ENCODE data around the gene RPP14. TPM values are rescaled to one million over a fixed set of nuclear protein-coding genes. Genes with fewer than 3 reads are reported as not detected.

Gene RPP14
- total and polyA plus RNA-seq, 2 experiments from 2014 or later = 11.7 to 18.6 TPM

DNA sequence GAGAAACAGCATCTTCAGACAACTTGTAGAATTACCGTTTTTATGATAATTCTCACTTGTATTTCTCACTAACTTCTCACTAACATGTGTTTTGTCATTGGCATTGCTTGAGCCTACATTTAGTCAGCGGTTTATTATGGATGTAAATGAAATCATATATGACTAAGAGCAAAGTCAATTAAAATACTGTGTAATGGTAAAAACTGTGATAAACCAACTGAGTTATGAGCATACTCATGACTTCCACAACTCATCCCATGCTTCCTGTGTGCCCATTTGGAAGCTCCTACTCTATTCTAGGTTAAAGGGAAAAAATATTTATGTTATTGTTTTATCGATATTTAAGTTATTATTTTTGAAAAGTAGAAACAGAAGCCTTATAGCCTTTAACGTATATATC, 39.4 kb downstream of the RPP14 start:
- Histone ChIP-seq H2AFZ (no peak overlapping the region), H3K4me1 (ENCODE audit: insufficient read depth) (no peaks in the 10 kb centered on the region), H3K4me2 (no peak overlapping the region), H4K20me1 (replicated peaks; ENCODE audit: insufficient read depth) (no peaks in the 10 kb centered on the region), H3K4me3 (no peak overlapping the region), H3K36me3 (ENCODE audit: insufficient read depth) (no peaks in the 10 kb centered on the region), H3F3A (replicated peaks; ENCODE audit: low read depth) (no peaks in the 10 kb centered on the region), H3K27me3 (ENCODE audit: insufficient read depth) (no peaks in the 10 kb centered on the region), H3K27ac (ENCODE audit: low read depth) (no peak overlapping the region), H3K79me2 (replicated peaks; ENCODE audit: insufficient read depth) (no peaks in the 10 kb centered on the region), H3K9me2 (ENCODE audit: insufficient read depth) (no peaks in the 10 kb centered on the region)
- DNase-seq (ENCODE audit: low spot score) (no peak), ATAC-seq (no peak)
- H3K36me3 Mint-ChIP-seq (ENCODE audit: low read depth) = no peaks in the 10 kb centered on the region
- H3K4me3 Mint-ChIP-seq = no peak overlapping the region
- no peak for TF ChIP-seq EZH2 (IDR thresholded peaks at IDR 0.05; ENCODE audit: low read depth, unreplicated experiment)
- no peak for TF ChIP-seq NANOG (IDR thresholded peaks at IDR 0.05; ENCODE audit: borderline replicate concordance)
- no peak overlapping the region for H3K27ac Mint-ChIP-seq
- H3K4me1 Mint-ChIP-seq = no peaks in the 10 kb centered on the region
- no peaks in the 10 kb centered on the region for H3K9me3 Mint-ChIP-seq
- no peaks in the 10 kb centered on the region for H3K27me3 Mint-ChIP-seq (ENCODE audit: insufficient read depth, low read depth, poor library complexity)

DNA sequence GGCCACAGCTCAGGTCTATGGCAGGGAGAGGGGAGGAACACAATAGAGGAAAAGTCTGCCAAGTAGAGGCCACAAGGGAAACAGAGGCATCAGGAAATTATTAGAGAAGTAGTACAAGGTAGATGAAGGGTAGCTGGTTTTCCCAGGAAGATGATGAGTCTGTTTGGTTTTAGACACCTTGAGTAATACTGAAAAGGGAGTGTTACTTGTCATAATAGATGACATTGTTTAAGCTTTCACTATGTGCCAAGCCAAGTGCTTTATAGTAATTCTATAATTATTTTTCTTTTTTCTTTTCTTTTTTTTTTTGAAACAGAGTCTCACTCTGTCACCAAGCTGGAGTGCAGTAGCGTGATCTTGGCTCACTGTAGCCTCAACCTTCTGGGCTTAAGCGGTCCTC, 40.3 kb downstream of the RPP14 start:
- DNase-seq (ENCODE audit: low spot score) (no peak), ATAC-seq (no peak)
- Histone ChIP-seq H3K79me2 (replicated peaks; ENCODE audit: insufficient read depth) (no peaks in the 10 kb centered on the region), H3K4me2 (no peak overlapping the region), H3K9me2 (ENCODE audit: insufficient read depth) (no peaks in the 10 kb centered on the region), H3K4me1 (ENCODE audit: insufficient read depth) (no peaks in the 10 kb centered on the region), H3K36me3 (ENCODE audit: insufficient read depth) (no peaks in the 10 kb centered on the region), H3K27me3 (ENCODE audit: insufficient read depth) (no peaks in the 10 kb centered on the region), H3F3A (replicated peaks; ENCODE audit: low read depth) (no peaks in the 10 kb centered on the region), H3K4me3 (no peak overlapping the region), H4K20me1 (replicated peaks; ENCODE audit: insufficient read depth) (no peaks in the 10 kb centered on the region), H2AFZ (no peak overlapping the region), H3K27ac (ENCODE audit: low read depth) (no peak overlapping the region)
- Mint-ChIP-seq H3K9me3 (no peaks in the 10 kb centered on the region), H3K4me3 (no peak overlapping the region), H3K27ac (no peak overlapping the region), H3K4me1 (no peaks in the 10 kb centered on the region), H3K36me3 (ENCODE audit: low read depth) (no peaks in the 10 kb centered on the region), H3K27me3 (ENCODE audit: insufficient read depth, low read depth, poor library complexity) (peaks cover 2% of the 10 kb centered on the region)
- no peak for TF ChIP-seq POLR2AphosphoS5 (IDR thresholded peaks at IDR 0.05; ENCODE audit: low read depth)
- TF ChIP-seq, protein P1, sequence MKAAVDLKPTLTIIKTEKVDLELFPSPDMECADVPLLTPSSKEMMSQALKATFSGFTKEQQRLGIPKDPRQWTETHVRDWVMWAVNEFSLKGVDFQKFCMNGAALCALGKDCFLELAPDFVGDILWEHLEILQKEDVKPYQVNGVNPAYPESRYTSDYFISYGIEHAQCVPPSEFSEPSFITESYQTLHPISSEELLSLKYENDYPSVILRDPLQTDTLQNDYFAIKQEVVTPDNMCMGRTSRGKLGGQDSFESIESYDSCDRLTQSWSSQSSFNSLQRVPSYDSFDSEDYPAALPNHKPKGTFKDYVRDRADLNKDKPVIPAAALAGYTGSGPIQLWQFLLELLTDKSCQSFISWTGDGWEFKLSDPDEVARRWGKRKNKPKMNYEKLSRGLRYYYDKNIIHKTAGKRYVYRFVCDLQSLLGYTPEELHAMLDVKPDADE (IDR thresholded peaks at IDR 0.05) = no peak
- TF ChIP-seq JUNB (IDR thresholded peaks at IDR 0.05; ENCODE audit: unreplicated experiment) = no peak
- TF ChIP-seq ZNF114 (CRISPR knock-in tag; IDR thresholded peaks at IDR 0.05) = no peak
- TF ChIP-seq EZH2phosphoT487 (IDR thresholded peaks at IDR 0.05; ENCODE audit: unreplicated experiment) = no peak
- no peak for TF ChIP-seq STAT1 (IDR thresholded peaks at IDR 0.05; ENCODE audit: unreplicated experiment)
- TF ChIP-seq, protein P2, sequence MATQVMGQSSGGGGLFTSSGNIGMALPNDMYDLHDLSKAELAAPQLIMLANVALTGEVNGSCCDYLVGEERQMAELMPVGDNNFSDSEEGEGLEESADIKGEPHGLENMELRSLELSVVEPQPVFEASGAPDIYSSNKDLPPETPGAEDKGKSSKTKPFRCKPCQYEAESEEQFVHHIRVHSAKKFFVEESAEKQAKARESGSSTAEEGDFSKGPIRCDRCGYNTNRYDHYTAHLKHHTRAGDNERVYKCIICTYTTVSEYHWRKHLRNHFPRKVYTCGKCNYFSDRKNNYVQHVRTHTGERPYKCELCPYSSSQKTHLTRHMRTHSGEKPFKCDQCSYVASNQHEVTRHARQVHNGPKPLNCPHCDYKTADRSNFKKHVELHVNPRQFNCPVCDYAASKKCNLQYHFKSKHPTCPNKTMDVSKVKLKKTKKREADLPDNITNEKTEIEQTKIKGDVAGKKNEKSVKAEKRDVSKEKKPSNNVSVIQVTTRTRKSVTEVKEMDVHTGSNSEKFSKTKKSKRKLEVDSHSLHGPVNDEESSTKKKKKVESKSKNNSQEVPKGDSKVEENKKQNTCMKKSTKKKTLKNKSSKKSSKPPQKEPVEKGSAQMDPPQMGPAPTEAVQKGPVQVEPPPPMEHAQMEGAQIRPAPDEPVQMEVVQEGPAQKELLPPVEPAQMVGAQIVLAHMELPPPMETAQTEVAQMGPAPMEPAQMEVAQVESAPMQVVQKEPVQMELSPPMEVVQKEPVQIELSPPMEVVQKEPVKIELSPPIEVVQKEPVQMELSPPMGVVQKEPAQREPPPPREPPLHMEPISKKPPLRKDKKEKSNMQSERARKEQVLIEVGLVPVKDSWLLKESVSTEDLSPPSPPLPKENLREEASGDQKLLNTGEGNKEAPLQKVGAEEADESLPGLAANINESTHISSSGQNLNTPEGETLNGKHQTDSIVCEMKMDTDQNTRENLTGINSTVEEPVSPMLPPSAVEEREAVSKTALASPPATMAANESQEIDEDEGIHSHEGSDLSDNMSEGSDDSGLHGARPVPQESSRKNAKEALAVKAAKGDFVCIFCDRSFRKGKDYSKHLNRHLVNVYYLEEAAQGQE (IDR thresholded peaks at IDR 0.05; ENCODE audit: unreplicated experiment) = no peak
- no peak for TF ChIP-seq NANOG (IDR thresholded peaks at IDR 0.05; ENCODE audit: borderline replicate concordance)
- TF ChIP-seq EZH2 (IDR thresholded peaks at IDR 0.05; ENCODE audit: low read depth, unreplicated experiment) = no peak
- TF ChIP-seq, protein P3, sequence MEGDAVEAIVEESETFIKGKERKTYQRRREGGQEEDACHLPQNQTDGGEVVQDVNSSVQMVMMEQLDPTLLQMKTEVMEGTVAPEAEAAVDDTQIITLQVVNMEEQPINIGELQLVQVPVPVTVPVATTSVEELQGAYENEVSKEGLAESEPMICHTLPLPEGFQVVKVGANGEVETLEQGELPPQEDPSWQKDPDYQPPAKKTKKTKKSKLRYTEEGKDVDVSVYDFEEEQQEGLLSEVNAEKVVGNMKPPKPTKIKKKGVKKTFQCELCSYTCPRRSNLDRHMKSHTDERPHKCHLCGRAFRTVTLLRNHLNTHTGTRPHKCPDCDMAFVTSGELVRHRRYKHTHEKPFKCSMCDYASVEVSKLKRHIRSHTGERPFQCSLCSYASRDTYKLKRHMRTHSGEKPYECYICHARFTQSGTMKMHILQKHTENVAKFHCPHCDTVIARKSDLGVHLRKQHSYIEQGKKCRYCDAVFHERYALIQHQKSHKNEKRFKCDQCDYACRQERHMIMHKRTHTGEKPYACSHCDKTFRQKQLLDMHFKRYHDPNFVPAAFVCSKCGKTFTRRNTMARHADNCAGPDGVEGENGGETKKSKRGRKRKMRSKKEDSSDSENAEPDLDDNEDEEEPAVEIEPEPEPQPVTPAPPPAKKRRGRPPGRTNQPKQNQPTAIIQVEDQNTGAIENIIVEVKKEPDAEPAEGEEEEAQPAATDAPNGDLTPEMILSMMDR (conservative IDR thresholded peaks at IDR 0.05; ENCODE audit: low read depth in 2 of 2) = no peak
- no peak for TF ChIP-seq CREB1 (CRISPR knock-in tag; IDR thresholded peaks at IDR 0.05; ENCODE audit: low read depth)

Measured in GM23338 (cell line).